ENCODE measurements around the gene ROCK2.

Gene ROCK2

DNA sequence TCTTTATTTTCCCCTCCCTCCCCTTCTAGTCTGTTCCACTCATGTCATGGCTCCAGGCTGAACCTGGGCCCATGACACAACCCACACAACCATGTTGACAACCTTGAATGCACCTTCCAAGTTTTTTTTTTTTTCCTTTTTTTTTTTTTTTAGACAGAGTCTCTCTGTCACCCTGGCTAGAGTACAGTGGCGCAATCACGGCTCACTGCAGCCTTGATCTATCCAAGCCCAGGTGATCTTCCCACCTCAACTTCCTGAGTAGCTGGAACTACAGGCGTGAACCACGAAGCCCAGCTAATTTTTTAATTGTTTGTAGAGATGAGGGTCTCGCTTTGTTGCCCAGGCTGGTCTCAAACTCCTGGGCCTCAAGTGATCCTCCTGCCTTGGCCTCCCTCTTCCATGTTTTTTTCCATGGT, 21.9 kb upstream of the ROCK2 start:
- DNase-seq, result no peak

DNA sequence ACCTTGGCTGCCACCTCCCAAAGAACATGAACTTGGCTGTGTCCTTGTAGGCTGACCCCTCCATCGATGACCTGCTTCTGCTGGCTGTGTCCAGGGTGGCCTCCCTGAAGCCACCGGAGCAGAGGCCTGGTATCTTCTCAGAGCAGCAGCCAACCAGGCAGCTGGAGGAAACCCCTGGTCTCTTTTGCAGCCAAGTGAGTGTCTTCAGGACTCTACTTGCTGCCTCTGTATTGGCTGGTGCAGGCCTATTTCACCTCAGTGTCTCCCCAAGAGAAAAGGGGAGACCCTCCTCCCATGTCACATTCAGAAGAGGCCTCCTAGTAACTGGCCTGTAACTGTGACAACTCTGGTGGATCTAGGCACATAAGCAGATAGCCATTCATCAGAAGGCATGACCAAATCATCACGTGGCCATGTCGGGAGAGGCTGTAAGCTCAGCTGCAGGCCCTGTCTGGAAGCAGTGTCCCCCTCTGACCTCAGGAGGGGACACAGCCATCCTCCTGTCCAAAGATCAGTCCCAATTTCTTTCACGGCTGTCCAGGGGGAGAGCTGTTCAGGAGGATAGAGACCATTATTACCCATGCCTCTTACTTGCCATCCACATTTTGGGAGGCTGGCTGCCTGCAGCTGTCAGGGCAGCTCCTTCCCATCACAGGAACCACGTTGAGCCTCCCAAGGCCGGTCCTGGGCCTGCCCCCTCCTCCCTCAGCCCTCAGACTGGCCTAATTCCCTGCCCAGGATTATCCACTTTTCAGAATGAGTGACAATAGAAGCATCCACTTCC, 20.9 kb upstream of the ROCK2 start:
- DNase-seq, result peak; percentile 20

DNA sequence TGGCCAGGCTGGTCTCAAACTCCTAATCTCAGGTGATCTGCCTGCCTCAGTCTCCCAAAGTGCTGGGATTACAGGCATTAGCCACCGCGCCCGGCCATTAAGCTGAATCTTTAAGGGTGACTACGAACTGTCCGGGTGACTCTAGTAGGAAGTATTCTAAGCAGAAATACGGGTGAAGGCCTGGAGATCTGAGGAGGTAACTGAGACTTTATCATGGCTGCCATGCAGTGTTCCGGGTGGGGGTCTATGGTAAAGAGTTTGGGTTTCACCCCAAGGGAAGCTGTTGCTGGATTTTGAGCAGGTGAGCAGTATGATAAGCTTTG, 20.1 kb upstream of the ROCK2 start:
- DNase-seq, result no peak

DNA sequence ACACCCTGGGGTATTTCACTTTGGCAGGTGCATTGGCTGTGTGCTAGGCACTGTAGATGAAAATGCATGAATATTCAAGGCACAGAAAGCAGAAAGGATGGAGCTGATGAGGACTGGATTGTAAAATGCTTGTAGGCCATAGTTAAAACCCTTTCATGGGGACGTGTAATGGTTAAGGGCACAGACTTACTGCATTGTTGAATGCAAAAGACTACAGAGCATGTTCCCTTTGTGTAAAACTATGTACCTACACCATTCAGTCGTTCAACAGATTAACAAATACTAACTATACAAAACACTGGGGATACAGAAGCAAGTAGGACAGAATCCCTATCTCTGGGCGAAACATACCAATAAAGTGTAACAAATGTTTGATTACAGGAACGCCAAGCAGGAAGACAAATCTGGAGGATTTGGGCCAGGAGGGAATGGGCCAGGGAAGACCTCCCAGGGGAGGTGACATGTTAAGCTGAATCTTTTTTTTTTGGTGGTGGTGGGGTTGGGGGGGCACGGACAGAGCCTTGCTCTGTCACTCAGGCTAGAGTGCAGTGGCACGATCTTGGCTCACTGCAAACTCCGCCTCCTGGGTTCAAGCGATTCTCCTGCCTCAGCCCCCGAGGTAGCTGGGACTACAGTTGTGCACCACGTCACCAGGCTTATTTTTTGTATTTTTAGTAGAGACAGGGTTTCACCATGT, 19.6 kb upstream of the ROCK2 start:
- DNase-seq, result no peak

DNA sequence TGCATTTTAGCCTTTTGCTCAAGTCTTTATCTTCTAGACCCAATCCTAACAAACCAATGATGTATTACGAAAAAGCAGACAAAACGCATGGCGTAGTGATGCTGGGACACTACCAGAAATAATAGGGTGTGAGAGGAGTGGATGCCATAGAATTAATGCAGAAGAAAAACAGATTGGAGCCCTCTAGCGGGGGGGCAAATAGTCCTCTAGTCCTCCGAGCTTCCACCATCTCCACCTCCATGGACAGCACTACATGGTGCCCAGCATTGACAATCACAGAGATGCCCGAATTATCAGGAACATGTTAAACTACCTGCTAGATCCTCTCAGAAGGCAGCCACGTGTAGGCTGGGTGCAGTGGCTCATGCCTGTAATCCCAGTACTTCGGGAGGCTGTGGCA, 15.4 kb upstream of the ROCK2 start:
- no peak for DNase-seq

DNA sequence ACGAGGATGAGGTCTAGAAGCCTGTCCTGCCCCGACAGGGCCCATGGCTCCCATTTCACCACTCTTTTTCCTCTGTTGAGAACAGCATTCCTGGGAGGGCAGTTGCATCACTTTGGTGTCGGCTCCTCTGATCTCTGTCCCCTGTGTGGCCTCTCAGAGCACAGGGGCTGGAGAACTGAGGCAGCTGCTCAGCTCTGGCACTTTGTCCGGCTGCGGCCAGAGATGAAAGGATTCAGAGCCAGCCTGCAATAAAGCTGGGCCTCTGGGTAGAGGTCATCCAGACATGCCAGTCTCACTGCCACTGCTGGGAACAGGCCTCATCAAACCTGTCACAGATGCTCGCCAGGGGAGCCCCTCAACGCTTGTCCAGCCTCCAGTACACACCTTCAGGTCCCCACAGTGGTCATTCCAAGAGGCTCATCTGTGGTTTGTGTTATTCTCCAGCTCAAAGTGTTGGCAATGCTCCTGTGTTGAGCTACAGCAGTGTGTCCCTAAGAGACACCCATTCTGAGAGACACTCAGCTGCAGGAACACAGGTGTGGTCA, 13.1 kb upstream of the ROCK2 start:
- DNase-seq, result peak; percentile 21

DNA sequence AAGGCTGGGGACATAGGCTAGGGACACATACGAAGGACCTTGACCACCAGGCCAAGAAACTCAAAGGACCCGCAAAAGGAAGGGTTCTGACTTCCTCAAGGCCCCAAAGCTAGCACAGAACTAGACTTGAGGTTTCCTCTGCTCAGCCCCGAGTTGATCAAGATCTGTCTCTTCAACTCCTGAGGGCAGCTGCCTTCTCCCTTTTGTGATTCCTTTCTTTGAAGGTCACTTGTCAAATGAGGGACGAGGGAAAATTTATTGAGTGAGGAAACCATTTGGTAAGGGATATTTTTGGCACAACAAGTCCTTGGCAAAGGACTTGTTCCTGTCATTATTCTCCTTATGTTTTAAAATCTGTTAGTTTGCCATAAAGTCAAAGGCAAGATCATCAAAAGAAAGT, 12.3 kb upstream of the ROCK2 start:
- no peak for DNase-seq

DNA sequence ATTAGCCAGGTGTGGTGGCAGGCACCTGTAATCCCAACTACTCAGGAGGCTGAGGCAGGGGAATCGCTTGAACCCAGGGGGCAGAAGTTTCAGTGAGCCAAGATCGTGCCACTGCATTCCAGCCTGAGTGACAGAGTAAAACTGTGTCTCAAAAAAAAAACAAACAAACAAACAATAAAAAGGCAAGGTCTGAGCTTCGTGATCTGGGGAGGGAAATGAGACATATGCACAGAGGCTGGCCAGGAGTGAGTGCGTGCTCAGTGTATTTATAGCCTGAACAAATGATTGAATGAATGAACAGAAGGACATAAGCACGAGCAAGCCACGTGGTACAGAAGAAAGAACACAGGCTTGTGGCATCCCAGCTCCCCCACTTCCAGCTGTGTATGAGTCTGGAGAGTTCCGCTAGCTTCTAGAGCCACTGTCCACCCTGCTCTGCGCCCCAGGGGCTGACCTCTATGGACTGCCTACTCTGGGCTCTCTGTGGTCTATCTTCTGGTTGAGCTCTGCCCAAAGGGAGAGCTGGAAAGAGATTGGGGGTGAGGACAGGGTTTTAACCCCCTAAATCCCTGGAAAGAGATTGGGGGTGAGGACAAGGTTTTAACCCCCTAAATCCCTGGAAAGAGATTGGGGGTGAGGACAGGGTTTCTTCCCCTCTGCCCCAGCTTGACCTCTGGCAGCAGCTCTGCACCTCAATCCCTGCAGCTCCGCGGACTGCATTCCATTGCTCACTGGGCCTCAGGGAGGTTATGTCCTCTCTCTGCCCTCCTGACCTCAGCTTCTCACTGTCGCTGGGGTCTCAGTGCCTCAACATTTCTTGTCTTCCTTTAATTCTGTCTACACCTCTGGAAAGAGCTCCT, 11.0 kb upstream of the ROCK2 start:
- no peak for DNase-seq

DNA sequence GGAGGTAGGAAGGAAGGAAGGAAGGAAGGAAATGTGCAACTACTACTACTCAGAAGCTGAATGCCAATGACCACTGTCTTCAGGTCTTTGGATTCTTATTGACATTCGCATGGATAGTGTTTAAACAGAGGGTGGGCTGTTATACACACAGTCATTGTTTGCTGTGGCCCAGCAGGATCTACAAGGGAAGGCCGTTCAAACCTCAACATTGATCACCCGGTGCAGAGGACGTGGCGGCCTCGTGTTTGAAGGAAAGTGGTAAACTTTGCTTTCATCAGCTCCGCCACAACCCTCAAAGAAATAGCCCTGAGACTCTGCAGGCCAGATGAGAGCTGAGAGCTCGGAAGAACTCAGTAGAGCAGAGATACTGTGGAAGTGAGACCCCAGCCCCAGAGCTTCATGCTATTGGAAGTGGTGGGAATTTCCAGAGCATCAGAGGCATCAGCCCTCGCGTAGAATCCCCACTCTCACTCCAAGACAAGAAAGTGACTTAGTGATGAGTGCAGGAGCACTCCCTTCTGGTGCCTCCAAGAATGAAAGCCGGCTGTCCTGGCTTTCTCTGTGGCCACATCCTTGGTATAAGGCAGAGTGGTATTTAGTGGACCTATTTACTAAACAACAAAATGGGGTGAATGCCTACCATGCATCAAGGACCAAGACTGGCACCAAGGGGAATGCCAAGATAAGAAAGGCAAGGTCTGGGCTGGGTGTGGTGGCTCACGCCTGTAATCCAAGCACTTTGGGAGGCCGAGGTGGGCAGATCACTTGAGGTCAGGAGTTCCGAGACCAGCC, 10.1 kb upstream of the ROCK2 start:
- DNase-seq, result no peak

DNA sequence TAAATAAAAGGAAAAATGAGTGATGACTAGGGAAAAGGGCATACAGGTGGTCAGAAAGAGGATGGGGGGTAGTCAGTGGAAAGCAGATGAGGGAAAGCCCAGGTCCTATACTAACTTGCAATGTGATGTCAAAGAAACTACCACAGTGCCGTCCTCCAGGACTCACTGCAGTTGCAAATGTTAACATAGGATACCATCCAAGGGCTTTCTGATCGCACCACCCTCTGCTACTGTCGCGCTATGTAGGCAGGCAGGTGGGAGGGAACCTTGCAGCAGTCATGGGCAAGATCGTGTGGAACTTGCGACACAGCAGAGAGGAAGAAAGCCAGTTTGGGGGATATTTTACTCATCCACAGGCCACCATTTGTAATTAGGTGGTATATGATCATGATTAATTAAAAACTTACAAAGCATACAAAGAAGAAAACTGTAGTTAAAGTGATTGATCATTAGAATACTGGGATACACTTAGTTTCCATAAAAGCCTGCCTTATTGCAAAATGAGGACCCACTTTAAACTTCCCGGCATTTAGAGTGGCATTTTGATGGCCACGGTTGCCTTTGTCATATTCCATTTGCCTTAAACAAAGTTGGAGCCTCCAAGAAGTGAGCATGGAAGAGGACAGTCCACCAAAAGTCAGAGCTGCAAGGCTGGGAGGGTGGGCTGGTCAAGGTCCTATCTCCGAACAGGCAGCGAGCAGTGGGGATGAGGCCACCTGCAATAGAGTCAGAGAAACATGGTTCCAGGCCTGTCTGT, 8.5 kb upstream of the ROCK2 start:
- no peak for DNase-seq

DNA sequence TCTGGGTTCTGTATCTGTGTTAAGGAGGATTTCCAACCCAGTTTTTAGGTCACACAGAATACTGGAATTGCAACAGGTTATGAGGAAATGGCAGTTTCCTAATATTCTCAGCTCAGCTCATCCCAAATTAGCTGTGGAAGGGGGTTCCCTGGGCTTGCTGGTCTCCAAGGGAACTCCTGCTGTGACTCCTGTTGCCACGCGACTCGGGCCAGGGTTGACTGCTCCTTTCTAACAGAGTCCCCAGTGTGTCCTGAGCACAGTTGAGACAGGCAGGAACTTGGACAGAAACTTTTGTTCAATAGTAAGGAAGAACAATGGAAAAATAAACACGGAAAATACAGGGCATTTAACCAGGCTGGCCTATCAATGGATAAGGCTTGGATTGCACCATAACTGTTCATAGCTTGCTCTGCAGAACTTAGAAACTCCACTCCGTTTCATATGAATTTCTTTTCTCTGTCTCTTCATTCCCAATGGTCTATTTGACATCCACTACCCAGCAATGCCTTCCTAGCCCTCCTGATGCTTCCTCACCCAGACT, 3.8 kb upstream of the ROCK2 start:
- DNase-seq, result no peak

DNA sequence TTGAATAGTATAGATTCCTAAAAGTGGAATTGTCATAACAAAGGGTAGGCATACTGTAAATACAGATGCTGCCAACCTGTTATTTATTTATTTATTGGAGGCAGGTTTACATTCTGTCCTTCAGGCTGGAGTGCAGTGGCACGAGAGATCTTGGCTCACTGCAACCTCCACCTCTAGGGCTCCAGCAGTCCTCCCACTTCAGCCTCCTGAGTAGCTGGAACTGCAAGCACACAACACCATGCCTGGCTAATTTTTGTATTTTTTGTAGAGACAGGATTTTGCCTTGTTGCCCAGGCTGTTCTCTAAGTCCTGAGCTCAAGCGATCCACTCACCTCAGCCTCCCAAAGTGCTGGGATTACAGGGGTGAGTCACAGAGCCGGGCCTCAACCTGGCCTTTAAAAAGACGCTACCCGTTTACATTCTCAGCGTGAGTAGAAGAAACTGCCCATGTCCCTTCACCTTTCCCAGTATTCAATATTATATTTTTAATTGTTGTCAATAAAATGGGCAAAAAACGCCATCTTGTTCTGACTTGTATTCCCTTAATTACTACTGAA, 3.0 kb upstream of the ROCK2 start:
- DNase-seq, result no peak

DNA sequence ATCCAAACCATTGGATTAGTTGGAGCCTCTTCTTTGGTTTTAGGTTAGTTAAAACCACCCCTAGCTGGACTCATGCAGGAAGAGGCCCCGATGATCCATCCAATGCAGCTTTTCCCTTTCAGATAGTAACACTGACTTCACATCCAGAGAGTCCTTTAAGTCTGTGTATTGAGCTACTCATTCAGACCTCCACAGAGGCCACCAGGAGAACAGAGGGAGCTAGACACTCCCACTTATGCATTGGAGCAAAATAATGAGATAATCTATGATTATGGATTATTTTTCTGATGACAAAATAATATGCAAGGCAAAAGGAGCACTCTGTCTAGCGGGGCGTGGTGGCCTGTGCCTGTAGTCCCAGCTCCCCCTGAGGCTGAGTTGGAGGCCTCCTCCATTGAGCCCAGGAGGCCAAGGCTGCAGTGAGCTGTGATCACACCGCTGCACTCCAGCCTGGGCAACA, 1.6 kb upstream of the ROCK2 start:
- DNase-seq, result no peak

DNA sequence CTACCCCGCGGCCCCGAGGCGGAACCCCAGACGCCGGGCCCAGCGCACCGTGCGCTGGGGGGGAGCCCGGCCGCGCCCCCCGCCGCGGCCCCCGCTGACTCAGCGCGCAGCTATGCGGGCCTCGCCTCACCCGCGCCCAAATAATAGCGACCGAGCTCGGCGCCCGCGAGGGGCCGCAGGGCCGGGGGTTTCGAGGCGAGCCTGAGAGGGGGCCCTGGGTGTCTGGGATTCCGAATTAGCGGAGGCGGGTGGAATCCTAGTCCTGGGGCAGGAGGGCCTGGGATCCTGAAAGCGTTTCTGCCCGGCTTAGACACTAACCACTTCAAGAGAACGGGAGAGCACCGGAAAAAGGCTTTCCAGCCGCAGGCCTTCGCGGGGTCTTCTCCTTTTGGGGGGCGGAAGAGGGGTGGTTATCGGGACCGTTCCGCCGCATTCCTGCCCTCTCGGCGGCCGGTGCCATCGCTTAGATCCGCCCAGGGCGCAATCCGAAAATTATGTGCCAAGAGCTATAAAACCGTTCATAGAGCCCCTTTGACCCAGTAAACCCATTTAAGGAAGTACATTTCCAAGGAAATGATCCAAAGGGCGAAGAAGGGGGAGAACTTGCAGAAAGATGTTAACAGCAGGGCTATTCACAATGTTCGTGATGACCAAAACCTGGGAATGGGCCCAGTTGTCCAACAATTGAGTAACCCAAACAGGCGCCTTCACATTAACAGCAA, 681 bp upstream of the ROCK2 start:
- DNase-seq, result peak; percentile 81

DNA sequence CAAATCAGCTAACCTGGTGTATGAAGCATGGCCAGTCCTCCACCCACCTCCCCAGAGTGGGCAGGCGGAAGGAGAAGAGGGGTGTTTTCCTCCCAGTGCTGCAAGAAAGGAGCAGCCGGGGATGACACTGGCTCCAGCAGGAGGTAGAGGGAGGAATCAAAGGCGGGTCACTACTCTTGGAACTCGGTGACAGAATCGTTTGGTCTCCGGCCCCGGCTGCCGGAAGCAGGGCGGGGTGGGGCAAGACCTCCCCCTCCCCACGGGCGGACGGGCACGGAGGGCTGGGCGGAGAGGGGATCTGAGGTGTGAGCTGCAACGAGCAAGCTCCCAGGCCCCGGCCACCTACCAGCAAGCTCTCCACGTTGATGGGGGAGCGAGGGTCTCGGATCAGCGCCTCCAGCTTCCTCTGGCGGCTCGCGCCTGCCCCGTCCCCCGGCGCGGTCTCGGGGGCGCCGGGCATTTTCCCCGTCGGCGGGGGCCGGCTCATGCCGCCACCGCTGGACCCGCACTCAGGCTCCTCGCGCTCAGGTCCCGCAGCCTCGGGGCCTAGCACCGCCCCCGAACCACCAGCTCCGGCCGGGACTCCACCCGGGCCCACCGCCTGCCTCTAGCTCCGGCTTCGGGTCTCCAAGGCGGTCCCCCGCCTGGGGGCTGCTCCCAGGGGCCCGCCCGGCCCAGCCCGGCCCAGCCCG, 640 bp downstream of the ROCK2 start:
- peak; percentile 20 for DNase-seq

DNA sequence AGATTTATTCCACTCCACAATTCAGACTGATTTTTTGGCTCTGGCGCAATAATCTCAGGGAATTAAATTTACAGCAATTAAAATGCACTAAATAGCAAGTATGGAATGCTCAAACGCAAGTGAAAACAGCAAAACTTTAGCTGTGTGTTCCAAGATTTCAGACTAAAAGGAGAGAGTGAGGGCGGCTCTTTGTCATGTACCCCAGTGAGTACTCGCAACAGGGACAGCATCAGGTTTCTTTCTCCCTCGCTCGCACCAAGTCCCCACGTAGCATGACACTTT, 1.1 kb downstream of the ROCK2 start:
- DNase-seq, result no peak

DNA sequence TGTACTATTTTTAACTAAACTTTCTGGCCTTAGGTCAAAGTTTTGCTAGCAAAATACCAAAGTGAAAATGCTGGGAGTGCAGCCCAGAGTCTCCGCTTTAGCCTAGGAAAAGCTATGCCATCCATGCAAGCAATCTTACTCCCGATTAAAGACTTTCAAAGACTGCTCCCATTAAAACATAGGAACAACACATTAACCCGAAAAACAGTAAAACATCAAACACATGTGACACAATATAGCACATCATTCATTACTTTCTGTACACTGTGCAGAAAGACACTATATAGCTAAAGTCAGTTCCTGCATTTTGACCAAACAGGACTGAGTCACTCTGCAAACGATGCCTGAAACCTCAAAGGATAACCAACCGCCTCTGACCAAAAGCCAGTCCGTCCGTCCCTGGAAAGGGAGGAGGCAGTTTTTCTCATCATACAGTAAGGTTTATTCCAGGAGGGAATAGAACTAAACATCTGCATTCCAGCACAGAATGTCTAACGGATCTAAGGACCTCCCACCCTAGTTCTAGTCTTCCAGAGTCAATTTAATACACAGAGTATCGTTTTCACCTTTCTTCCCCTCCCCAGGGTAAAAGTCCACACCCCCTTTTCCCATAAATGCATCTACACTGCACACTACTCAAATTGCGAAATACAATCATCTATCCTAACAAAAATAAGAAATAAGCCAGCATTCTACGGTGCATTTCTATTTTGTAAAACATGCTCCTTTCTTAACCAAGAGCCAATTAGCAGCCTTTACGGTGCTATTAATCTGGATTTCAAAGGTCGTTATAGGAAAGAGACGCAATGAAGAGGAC, 1.7 kb downstream of the ROCK2 start:
- peak; percentile 76 for DNase-seq

DNA sequence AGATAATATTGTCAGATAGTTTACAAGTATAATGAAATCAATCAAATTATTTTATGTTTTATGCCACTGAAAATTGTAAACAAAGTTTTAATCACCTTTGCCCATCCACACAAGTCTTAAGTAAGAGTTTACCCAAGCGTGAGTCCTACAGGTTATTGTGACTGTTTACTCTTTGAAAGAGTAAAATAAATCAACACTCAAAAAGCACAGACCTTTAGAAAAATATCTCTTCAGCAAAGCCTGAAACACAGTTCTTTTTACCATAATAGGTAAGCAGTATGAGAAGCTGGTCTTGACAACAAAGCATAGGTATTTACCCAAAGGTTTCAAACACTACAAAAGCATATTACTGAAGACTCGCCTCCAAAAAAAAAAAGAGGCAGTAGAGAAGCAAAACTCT, 3.7 kb downstream of the ROCK2 start:
- DNase-seq, result no peak

DNA sequence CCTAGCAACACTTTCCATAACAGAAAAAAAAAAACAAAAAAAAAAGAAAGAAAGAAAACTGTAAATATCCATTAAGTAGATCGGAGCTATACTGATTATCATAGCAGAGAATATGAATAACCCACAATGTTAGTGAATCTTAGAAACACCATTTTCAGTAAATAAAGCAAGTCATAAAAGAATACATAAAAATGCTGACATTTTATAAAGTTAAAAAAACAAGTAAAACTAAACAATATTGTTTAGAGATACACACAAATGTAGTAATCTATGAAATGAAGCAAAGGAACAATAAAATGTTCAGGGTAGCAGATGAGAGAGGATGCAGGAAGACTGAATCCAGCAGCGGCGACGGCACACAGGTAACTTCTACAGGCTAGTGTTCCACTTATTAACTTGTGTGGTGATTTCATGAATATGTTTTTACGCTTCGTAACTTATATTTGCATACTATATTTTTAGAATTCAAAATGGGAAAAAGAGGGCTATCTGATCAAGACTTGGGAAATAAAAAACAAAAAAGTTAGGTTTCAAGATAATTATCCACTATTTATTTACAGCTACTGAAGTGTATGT, 4.8 kb downstream of the ROCK2 start:
- no peak for DNase-seq

All from fibroblast of skin of right biceps (primary cell).